ENCODE results near the gene POTEH. TPM values are rescaled to one million over a fixed set of nuclear protein-coding genes. Genes with fewer than 3 reads are reported as not detected.
"Not testable (repeated sequence)": the region's sequence is repeated elsewhere in the genome, so short reads cannot be mapped to it uniquely, and the experiment has no call there.

POTEH gene
- under 0.01 TPM in 2 replicates for total RNA-seq

DNA sequence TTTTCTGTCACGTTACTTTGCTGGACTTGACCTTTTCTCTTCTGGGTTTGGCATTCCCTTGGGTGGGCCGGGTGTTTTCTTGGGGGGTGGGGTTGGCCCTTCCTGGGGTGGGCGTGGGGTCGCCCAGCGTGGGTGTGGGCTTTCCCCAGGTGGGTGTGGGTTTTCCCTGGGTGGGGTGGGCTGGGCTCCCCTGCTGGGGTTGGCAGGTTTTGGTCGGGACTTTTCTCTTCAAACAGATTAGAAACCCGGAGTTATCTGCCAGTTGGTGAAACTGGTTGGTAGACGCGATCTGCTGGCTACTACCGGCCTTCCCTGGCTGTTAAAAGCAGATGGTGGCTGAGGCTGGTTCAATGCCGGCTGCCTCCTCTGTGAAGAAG is at the start of gene POTEH:
TSS of gene POTEH (plus strand) at position 278 of the 377 bp plus-strand sequence. CDS start at position 330, 52 bp downstream.
- H3K27me3 ChIP-seq (ENCODE audit: insufficient read depth, low read length); H3K79me2 ChIP-seq (ENCODE audit: insufficient read depth, low read length); H3K36me3 ChIP-seq (ENCODE audit: insufficient read depth, low read length); H4K20me1 ChIP-seq (ENCODE audit: insufficient read depth, low read length); H3K27ac ChIP-seq (ENCODE audit: low read depth, low read length); H3K4me2 ChIP-seq (ENCODE audit: insufficient read depth, low read length); H2AFZ ChIP-seq (ENCODE audit: low read length); H3K4me3 ChIP-seq (ENCODE audit: insufficient read depth, low read length); H3K4me1 ChIP-seq (ENCODE audit: insufficient read depth, low read length); H3K9me3 ChIP-seq (ENCODE audit: low read depth, low read length); DNase-seq (ENCODE audit: insufficient read length, low spot score, missing footprints): not testable (repeated sequence)

DNA sequence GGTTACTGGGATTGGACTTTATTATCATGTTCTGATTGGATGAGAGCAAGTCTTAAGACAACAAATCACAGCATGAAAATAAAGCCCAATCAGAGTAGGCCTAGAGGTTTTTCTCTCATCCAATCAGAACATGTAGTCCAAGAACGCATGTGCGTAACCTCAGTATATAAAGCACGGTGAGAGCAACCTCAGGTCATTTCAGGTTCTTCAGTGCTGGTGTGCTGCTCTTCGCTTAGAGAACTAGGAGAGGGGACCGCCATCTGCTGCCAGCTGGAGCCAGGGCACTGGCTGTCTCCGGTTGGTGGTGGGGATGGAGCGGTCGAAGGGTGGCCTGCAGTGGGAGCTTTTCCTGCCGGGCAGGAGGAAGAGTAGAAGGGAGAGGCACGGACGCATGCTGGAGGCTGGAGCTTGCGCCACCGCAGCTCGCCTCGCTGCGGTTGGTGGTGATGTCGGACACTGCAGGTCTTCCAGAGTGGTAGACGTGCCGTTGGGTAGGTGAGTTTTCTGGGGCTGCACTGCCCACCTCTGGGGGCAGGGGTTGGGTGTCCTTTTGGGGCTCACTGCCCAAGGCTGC is 47.5 kb upstream of the POTEH start:
- not testable (repeated sequence) for DNase-seq (ENCODE audit: insufficient read length, low spot score, missing footprints); H3K4me3 ChIP-seq (ENCODE audit: insufficient read depth, low read length); H3K4me2 ChIP-seq (ENCODE audit: insufficient read depth, low read length); H2AFZ ChIP-seq (ENCODE audit: low read length); H4K20me1 ChIP-seq (ENCODE audit: insufficient read depth, low read length); H3K27me3 ChIP-seq (ENCODE audit: insufficient read depth, low read length); H3K27ac ChIP-seq (ENCODE audit: low read depth, low read length); H3K9me3 ChIP-seq (ENCODE audit: low read depth, low read length); H3K4me1 ChIP-seq (ENCODE audit: insufficient read depth, low read length); H3K79me2 ChIP-seq (ENCODE audit: insufficient read depth, low read length); H3K36me3 ChIP-seq (ENCODE audit: insufficient read depth, low read length)

DNA sequence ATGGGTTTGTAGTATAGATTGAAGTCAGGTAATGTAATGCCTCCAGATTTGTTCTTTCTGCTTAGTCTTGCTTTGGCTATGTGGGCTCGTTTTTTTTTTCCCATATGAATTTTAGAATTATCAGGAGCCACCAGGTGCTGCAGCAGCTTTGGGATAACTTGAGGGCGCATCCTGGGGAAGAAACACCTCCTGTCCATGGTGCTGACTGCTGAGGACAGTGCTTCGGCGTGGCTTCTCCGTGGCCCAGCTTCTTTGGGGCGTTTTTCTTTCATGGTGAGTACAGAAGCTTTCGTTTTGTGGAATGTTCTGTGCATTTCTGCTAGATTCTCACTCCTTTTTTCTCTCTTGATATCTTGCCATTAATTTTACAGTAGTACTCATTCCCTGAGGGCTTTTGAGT is 37.9 kb upstream of the POTEH start:
- not testable (repeated sequence) for H4K20me1 ChIP-seq (ENCODE audit: insufficient read depth, low read length); H3K27ac ChIP-seq (ENCODE audit: low read depth, low read length); DNase-seq (ENCODE audit: insufficient read length, low spot score, missing footprints); H3K9me3 ChIP-seq (ENCODE audit: low read depth, low read length); H3K27me3 ChIP-seq (ENCODE audit: insufficient read depth, low read length); H3K4me2 ChIP-seq (ENCODE audit: insufficient read depth, low read length); H2AFZ ChIP-seq (ENCODE audit: low read length); H3K79me2 ChIP-seq (ENCODE audit: insufficient read depth, low read length); H3K4me1 ChIP-seq (ENCODE audit: insufficient read depth, low read length); H3K4me3 ChIP-seq (ENCODE audit: insufficient read depth, low read length); H3K36me3 ChIP-seq (ENCODE audit: insufficient read depth, low read length)

DNA sequence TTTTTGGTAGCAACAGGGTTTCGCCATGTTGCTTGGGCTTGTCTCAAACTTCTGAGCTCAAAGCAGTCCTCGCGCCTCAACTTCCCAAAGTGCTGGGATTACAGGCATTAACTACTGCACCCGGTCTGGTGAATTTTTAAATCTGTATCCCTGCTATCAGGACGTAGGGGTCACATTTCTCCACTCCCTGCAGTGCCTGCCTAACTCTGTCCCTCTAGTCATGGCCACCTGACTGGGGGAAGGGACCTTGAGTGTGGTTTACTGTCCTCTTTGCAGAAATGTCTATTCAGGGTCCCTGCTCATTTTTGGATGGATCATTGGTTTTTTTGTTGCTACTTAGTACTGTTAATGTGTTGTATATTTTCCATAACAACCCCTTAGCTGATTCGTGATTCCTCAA is 37.1 kb upstream of the POTEH start:
- H3K27ac ChIP-seq (ENCODE audit: low read depth, low read length); H3K36me3 ChIP-seq (ENCODE audit: insufficient read depth, low read length); H3K9me3 ChIP-seq (ENCODE audit: low read depth, low read length); DNase-seq (ENCODE audit: insufficient read length, low spot score, missing footprints); H3K4me3 ChIP-seq (ENCODE audit: insufficient read depth, low read length); H3K4me1 ChIP-seq (ENCODE audit: insufficient read depth, low read length); H3K79me2 ChIP-seq (ENCODE audit: insufficient read depth, low read length); H2AFZ ChIP-seq (ENCODE audit: low read length); H3K4me2 ChIP-seq (ENCODE audit: insufficient read depth, low read length); H3K27me3 ChIP-seq (ENCODE audit: insufficient read depth, low read length); H4K20me1 ChIP-seq (ENCODE audit: insufficient read depth, low read length): not testable (repeated sequence)

DNA sequence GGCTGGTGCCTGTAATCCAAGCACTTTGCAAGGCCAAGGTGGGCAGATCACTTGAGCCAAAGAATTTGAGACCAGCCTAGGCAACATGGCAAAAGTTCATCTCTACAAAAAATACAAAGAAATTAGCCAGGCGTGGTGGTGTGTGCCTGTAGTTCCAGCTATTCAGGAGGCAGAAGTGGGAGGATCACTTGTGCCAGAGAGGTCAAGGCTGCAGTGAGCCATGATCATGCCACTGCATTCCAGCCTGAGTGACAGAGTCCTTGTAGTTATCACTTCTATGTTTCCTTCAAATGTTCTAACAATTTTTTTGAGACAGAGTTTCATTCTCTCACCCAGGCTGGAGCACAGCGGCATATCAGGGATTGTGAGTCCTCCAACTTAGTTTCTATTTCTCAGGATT is 36.6 kb upstream of the POTEH start:
- H3K4me3 ChIP-seq (ENCODE audit: insufficient read depth, low read length); H3K79me2 ChIP-seq (ENCODE audit: insufficient read depth, low read length); H4K20me1 ChIP-seq (ENCODE audit: insufficient read depth, low read length); H2AFZ ChIP-seq (ENCODE audit: low read length); H3K27ac ChIP-seq (ENCODE audit: low read depth, low read length); H3K4me1 ChIP-seq (ENCODE audit: insufficient read depth, low read length); H3K27me3 ChIP-seq (ENCODE audit: insufficient read depth, low read length); H3K36me3 ChIP-seq (ENCODE audit: insufficient read depth, low read length); H3K9me3 ChIP-seq (ENCODE audit: low read depth, low read length); DNase-seq (ENCODE audit: insufficient read length, low spot score, missing footprints); H3K4me2 ChIP-seq (ENCODE audit: insufficient read depth, low read length): not testable (repeated sequence)

DNA sequence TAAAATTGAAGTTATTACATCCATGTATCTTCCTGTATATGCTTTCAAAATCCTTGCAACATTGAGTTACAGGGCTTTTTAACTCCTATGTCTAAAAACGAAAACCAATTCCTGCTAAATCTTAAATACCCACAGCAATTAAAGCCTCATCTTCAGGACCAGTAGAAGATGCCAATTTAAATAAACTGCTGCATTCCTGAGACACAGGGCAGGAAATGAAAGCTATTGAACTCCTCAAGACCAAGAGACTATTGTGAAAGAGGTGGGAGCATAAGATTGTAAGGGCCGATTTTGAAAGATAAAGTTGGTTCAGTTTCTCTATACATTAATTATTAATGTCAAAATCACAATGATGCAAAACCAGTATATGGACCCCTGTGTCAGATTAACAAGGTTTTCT is 28.7 kb upstream of the POTEH start:
- not testable (repeated sequence) for H3K27me3 ChIP-seq (ENCODE audit: insufficient read depth, low read length); H2AFZ ChIP-seq (ENCODE audit: low read length)

DNA sequence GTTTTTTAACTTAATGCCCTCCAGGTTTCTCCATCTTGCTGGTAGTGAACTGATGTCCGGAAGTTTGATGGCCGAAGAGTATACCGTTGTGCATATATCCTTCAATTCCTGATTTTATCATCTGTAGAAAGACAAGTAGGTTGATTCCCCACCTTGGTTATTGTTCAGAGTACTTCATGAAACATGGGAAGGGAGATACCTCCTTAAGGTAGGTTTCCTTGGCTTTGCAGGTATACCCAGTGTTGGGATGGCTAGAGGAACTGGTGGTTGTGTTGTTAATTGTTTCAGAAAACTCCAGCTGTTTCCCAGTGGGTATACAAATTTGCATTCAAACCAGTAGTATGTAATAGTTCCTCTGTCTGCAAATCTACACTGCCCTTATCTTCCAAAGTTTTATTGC is 25.1 kb upstream of the POTEH start:
- H2AFZ ChIP-seq (ENCODE audit: low read length); H3K27ac ChIP-seq (ENCODE audit: low read depth, low read length); DNase-seq (ENCODE audit: insufficient read length, low spot score, missing footprints); H3K4me2 ChIP-seq (ENCODE audit: insufficient read depth, low read length); H3K9me3 ChIP-seq (ENCODE audit: low read depth, low read length); H3K79me2 ChIP-seq (ENCODE audit: insufficient read depth, low read length); H4K20me1 ChIP-seq (ENCODE audit: insufficient read depth, low read length); H3K36me3 ChIP-seq (ENCODE audit: insufficient read depth, low read length); H3K4me3 ChIP-seq (ENCODE audit: insufficient read depth, low read length); H3K27me3 ChIP-seq (ENCODE audit: insufficient read depth, low read length); H3K4me1 ChIP-seq (ENCODE audit: insufficient read depth, low read length): not testable (repeated sequence)

More for the DNA sequence above, 28.7 kb upstream of the POTEH start:
- H3K4me3 ChIP-seq (ENCODE audit: insufficient read depth, low read length); DNase-seq (ENCODE audit: insufficient read length, low spot score, missing footprints); H3K36me3 ChIP-seq (ENCODE audit: insufficient read depth, low read length); H3K4me1 ChIP-seq (ENCODE audit: insufficient read depth, low read length); H3K9me3 ChIP-seq (ENCODE audit: low read depth, low read length); H3K27ac ChIP-seq (ENCODE audit: low read depth, low read length); H4K20me1 ChIP-seq (ENCODE audit: insufficient read depth, low read length); H3K4me2 ChIP-seq (ENCODE audit: insufficient read depth, low read length); H3K79me2 ChIP-seq (ENCODE audit: insufficient read depth, low read length): not testable (repeated sequence)

DNA sequence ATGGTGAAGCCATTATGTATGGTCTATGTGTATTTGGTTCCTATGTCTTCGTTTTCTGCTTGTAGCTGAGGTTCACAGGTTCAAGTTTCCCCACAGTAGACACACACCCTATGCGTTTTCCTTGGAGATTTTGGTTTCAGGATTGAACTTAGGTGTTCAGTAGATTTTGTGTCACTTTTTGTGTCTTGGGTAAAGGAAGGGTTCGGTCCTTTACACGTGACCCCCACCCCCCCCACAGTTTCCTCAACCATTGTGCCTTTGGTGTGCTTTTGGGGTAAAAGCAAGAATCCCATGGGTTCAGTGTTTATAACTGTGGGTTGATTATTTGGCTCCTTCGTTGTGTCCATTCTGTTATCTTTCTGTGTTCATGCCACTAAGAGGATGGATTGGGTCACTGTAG is 24.3 kb upstream of the POTEH start:
- not testable (repeated sequence) for H3K4me3 ChIP-seq (ENCODE audit: insufficient read depth, low read length); DNase-seq (ENCODE audit: insufficient read length, low spot score, missing footprints); H3K27ac ChIP-seq (ENCODE audit: low read depth, low read length); H3K79me2 ChIP-seq (ENCODE audit: insufficient read depth, low read length); H3K9me3 ChIP-seq (ENCODE audit: low read depth, low read length); H2AFZ ChIP-seq (ENCODE audit: low read length); H3K4me1 ChIP-seq (ENCODE audit: insufficient read depth, low read length); H3K4me2 ChIP-seq (ENCODE audit: insufficient read depth, low read length); H3K27me3 ChIP-seq (ENCODE audit: insufficient read depth, low read length); H3K36me3 ChIP-seq (ENCODE audit: insufficient read depth, low read length); H4K20me1 ChIP-seq (ENCODE audit: insufficient read depth, low read length)

DNA sequence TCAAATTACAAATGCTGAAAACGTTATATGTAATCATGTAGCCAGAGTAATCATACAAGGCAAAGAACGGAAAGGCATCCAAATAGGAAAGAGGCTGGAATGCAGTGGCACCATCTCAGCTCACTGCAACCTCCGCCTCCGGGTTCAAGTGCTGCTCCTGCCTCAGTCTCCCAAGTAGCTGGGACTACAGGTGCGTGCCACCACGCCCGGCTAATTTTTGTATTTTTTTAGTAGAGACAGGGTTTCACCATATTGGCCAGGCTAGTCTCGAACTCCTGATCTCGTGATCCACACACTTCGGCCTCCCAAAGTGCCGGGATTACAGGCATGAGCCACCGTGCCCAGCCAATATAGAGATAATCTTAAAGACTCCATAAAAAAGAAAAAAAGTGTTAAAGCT is 20.4 kb upstream of the POTEH start:
- H3K79me2 ChIP-seq (ENCODE audit: insufficient read depth, low read length); H3K4me1 ChIP-seq (ENCODE audit: insufficient read depth, low read length); H2AFZ ChIP-seq (ENCODE audit: low read length); H3K4me2 ChIP-seq (ENCODE audit: insufficient read depth, low read length); H3K9me3 ChIP-seq (ENCODE audit: low read depth, low read length); H3K4me3 ChIP-seq (ENCODE audit: insufficient read depth, low read length); H3K27me3 ChIP-seq (ENCODE audit: insufficient read depth, low read length); H3K27ac ChIP-seq (ENCODE audit: low read depth, low read length); H3K36me3 ChIP-seq (ENCODE audit: insufficient read depth, low read length); DNase-seq (ENCODE audit: insufficient read length, low spot score, missing footprints); H4K20me1 ChIP-seq (ENCODE audit: insufficient read depth, low read length): not testable (repeated sequence)
